ENCODE measurements around the gene UBALD2. TPM values are rescaled to one million over a fixed set of nuclear protein-coding genes. Genes with fewer than 3 reads are reported as not detected.
"Not testable (repeated sequence)": the region's sequence is repeated elsewhere in the genome, so short reads cannot be mapped to it uniquely, and the experiment has no call there.

Gene UBALD2
- total and polyA plus RNA-seq, 2 donors (not counting 1 experiment from before 2014, with no cell fraction given), result 4.1 to 7.3 TPM

DNA sequence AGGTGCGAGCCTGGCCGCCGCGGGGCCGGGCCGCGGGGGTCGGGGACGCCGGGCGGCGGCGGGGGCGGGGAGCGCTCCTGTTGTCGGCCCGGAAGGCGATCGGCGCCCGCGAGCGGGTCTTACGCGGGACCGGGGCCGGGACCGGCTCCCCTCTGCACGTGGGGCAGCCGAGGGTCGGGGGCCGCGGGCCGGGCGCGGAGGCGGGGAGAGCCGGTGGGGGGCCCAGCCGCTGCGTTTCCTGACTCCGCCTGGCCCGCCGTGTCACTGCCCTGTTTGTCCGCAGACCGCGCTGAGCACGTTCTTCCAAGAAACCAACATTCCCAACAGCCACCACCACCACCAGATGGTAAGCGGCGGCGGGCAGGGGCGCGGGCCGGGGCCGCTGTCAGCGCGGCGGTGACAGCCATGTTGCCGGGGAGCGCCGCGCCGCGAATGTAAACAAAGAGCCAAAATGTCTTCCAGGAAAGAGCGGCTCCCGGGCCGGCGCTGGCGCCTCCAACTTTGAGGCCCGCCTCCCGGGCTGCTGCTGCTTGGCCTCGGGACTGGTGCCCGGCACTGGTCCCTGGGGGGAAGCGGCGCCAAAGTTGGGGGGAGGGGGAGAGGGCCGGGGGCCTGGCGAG lies 586 bp downstream of the UBALD2 start:
- H2AFZ ChIP-seq (ENCODE audit: low read length), result no peak overlapping the region
- H3K9me3 ChIP-seq (ENCODE audit: control insufficient read depth, insufficient read depth, low read depth, low read length), result no peaks in the 10 kb centered on the region
- H3K4me3 ChIP-seq (replicated peaks in 1 of 4; ENCODE audit: control extremely low read depth in 1 of 4, insufficient read depth in 1 of 4, low read depth in 3 of 4, low read length in 4 of 4), result peak overlapping the region; percentile 68 to 82 (median 69)
- peak overlapping the region; percentile 75 for H3K27ac ChIP-seq (ENCODE audit: insufficient read depth, low read length)
- DNase-seq (ENCODE audit: low read depth in 2 of 2), result peak; percentile 41 to 47
- H3K9ac ChIP-seq (ENCODE audit: insufficient read depth, low read length), result peak overlapping the region; percentile 91
- H3K4me1 ChIP-seq (ENCODE audit: control insufficient read depth, extremely low read depth, insufficient read depth, low read length), result peaks cover 14% of the 10 kb centered on the region
- no peak overlapping the region for H3K4me2 ChIP-seq (ENCODE audit: extremely low read depth, insufficient read depth, low read length)
- no peaks in the 10 kb centered on the region for H3K27me3 ChIP-seq (ENCODE audit: control insufficient read depth, insufficient read depth, low read length)
- no peaks in the 10 kb centered on the region for H4K20me1 ChIP-seq (ENCODE audit: control insufficient read depth, extremely low read depth, insufficient read depth, low read length)
- peaks cover 8% of the 10 kb centered on the region for H3K36me3 ChIP-seq (ENCODE audit: control insufficient read depth, insufficient read depth, low read length)
- TF ChIP-seq, protein P1, sequence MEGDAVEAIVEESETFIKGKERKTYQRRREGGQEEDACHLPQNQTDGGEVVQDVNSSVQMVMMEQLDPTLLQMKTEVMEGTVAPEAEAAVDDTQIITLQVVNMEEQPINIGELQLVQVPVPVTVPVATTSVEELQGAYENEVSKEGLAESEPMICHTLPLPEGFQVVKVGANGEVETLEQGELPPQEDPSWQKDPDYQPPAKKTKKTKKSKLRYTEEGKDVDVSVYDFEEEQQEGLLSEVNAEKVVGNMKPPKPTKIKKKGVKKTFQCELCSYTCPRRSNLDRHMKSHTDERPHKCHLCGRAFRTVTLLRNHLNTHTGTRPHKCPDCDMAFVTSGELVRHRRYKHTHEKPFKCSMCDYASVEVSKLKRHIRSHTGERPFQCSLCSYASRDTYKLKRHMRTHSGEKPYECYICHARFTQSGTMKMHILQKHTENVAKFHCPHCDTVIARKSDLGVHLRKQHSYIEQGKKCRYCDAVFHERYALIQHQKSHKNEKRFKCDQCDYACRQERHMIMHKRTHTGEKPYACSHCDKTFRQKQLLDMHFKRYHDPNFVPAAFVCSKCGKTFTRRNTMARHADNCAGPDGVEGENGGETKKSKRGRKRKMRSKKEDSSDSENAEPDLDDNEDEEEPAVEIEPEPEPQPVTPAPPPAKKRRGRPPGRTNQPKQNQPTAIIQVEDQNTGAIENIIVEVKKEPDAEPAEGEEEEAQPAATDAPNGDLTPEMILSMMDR (conservative IDR thresholded peaks at IDR 0.05 in 1 of 2, IDR thresholded peaks at IDR 0.05 in 1 of 2; ENCODE audit: low read depth in 1 of 2, low read length in 2 of 2), result no peak
- peaks cover 35% of the 10 kb centered on the region for H3K79me2 ChIP-seq (ENCODE audit: control insufficient read depth, insufficient read depth, low read length)

DNA sequence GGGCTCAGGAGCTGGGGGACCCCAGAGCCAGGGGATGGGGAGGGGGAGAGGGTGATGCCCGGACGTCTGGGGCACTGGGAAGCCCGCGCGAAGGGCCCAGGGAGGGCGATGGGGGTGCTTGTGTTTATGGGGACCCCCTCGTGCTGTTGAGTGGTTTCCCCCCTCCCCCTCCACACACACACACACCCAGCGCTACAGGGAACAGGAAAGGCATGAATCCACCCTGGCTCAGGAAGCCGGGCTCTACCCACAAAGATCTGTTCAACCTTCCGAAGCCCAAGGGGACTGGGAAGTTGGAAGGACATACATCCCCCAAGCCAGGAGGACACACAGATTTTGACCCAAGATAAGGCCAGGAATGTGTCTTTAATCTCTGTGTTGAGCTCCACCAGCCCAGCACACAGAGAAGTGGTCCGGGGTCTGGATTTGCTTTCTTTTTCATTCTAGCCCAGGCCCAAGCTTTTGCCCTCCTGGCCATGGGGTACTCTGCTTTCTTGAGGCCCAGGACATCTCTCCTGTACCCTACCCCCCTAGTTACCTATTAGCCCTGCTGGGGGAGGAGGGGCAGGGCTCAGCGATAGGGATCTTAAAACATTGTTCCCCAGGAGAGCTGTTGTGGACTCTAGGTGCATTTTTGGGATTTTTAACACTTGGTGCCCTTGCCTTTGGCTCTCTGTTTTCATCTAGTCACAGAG lies 1.2 kb downstream of the UBALD2 start:
- H3K4me3 ChIP-seq (replicated peaks in 1 of 4; ENCODE audit: control extremely low read depth in 1 of 4, insufficient read depth in 1 of 4, low read depth in 3 of 4, low read length in 4 of 4), result peak overlapping the region; percentile 68 to 82 (median 69)
- H3K9ac ChIP-seq (ENCODE audit: insufficient read depth, low read length), result peak overlapping the region; percentile 91
- no peaks in the 10 kb centered on the region for H3K9me3 ChIP-seq (ENCODE audit: control insufficient read depth, insufficient read depth, low read depth, low read length)
- H4K20me1 ChIP-seq (ENCODE audit: control insufficient read depth, extremely low read depth, insufficient read depth, low read length), result no peaks in the 10 kb centered on the region
- peak; percentile 32 to 43 for DNase-seq (ENCODE audit: low read depth in 2 of 2)
- no peak overlapping the region for H2AFZ ChIP-seq (ENCODE audit: low read length)
- H3K4me1 ChIP-seq (ENCODE audit: control insufficient read depth, extremely low read depth, insufficient read depth, low read length), result peaks cover 16% of the 10 kb centered on the region
- peak overlapping the region; percentile 75 for H3K27ac ChIP-seq (ENCODE audit: insufficient read depth, low read length)
- peaks cover 9% of the 10 kb centered on the region for H3K36me3 ChIP-seq (ENCODE audit: control insufficient read depth, insufficient read depth, low read length)
- H3K27me3 ChIP-seq (ENCODE audit: control insufficient read depth, insufficient read depth, low read length), result no peaks in the 10 kb centered on the region
- H3K79me2 ChIP-seq (ENCODE audit: control insufficient read depth, insufficient read depth, low read length), result peaks cover 35% of the 10 kb centered on the region
- peak overlapping the region; percentile 95 for H3K4me2 ChIP-seq (ENCODE audit: extremely low read depth, insufficient read depth, low read length)
- TF ChIP-seq, protein P1 (conservative IDR thresholded peaks at IDR 0.05 in 1 of 2, IDR thresholded peaks at IDR 0.05 in 1 of 2; ENCODE audit: low read depth in 1 of 2, low read length in 2 of 2), result no peak
- no peak for TF ChIP-seq EZH2 (IDR thresholded peaks at IDR 0.05; ENCODE audit: low read length, missing control alignments)

DNA sequence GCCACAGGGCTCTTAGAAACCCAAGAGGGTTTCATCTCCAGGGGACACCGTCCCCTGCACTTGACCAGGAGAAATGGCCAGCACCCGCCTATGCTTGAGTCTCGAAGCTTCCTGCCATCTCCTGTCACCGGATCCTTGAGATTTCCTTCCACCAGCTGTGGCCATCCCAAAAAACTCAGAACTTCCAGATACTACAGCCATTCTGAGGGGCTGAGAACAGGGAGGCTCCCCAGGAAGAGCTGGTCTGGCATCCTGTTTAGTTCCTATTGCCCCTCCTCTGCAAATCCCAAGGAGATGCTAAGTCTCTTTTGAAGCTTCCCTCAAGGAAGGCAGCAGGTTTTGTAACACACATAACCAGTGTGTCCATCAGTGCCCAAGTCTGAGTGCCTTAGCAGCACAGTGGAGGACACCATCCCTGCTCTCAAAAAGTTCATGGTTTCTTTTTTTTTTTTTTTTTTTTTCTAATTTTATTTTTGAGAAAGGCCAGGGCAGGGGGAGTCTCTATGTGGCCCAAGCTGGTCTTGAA lies 2.0 kb downstream of the UBALD2 start:
- peaks cover 35% of the 10 kb centered on the region for H3K79me2 ChIP-seq (ENCODE audit: control insufficient read depth, insufficient read depth, low read length)
- H3K36me3 ChIP-seq (ENCODE audit: control insufficient read depth, insufficient read depth, low read length), result peaks cover 9% of the 10 kb centered on the region
- H3K27ac ChIP-seq (ENCODE audit: insufficient read depth, low read length), result peak overlapping the region; percentile 75
- no peak overlapping the region for H2AFZ ChIP-seq (ENCODE audit: low read length)
- DNase-seq (ENCODE audit: low read depth in 2 of 2), result no peak
- H3K4me2 ChIP-seq (ENCODE audit: extremely low read depth, insufficient read depth, low read length), result peak overlapping the region; percentile 95
- H3K4me1 ChIP-seq (ENCODE audit: control insufficient read depth, extremely low read depth, insufficient read depth, low read length), result peaks cover 18% of the 10 kb centered on the region
- H3K9me3 ChIP-seq (ENCODE audit: control insufficient read depth, insufficient read depth, low read depth, low read length), result no peaks in the 10 kb centered on the region
- H3K27me3 ChIP-seq (ENCODE audit: control insufficient read depth, insufficient read depth, low read length), result no peaks in the 10 kb centered on the region
- peak overlapping the region; percentile 68 to 82 (median 69) for H3K4me3 ChIP-seq (replicated peaks in 1 of 4; ENCODE audit: control extremely low read depth in 1 of 4, insufficient read depth in 1 of 4, low read depth in 3 of 4, low read length in 4 of 4)
- TF ChIP-seq, protein P1 (conservative IDR thresholded peaks at IDR 0.05 in 1 of 2, IDR thresholded peaks at IDR 0.05 in 1 of 2; ENCODE audit: low read depth in 1 of 2, low read length in 2 of 2), result no peak
- no peak for TF ChIP-seq EZH2 (IDR thresholded peaks at IDR 0.05; ENCODE audit: low read length, missing control alignments)
- H3K9ac ChIP-seq (ENCODE audit: insufficient read depth, low read length), result no peak overlapping the region
- no peaks in the 10 kb centered on the region for H4K20me1 ChIP-seq (ENCODE audit: control insufficient read depth, extremely low read depth, insufficient read depth, low read length)

DNA sequence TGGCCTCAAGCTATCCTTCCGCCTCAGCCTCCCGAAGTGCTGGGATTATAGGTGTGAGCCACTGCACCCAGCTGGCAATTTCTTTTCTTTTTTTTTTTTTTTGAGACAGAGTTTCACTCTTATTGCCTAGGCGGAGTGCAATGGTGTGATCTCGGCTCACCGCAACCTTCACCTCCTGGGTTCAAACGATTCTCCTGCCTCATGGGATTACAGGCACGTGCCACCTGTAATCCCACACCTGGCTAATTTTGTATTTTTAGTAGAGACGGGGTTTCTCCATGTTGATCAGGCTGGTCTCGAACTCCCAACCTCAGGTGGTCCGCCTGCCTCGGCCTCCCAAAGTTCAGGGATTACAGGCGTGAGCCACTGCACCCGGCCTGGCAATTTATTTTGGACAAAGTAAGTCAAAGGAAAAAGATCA lies 2.4 kb downstream of the UBALD2 start:
- DNase-seq (ENCODE audit: low read depth in 2 of 2); H3K4me3 ChIP-seq (replicated peaks in 1 of 4; ENCODE audit: control extremely low read depth in 1 of 4, insufficient read depth in 1 of 4, low read depth in 3 of 4, low read length in 4 of 4); H3K36me3 ChIP-seq (ENCODE audit: control insufficient read depth, insufficient read depth, low read length); H3K9me3 ChIP-seq (ENCODE audit: control insufficient read depth, insufficient read depth, low read depth, low read length); H3K9ac ChIP-seq (ENCODE audit: insufficient read depth, low read length); H2AFZ ChIP-seq (ENCODE audit: low read length); H4K20me1 ChIP-seq (ENCODE audit: control insufficient read depth, extremely low read depth, insufficient read depth, low read length); H3K27me3 ChIP-seq (ENCODE audit: control insufficient read depth, insufficient read depth, low read length); H3K4me2 ChIP-seq (ENCODE audit: extremely low read depth, insufficient read depth, low read length): not testable (repeated sequence)
- peaks cover 35% of the 10 kb centered on the region for H3K79me2 ChIP-seq (ENCODE audit: control insufficient read depth, insufficient read depth, low read length)
- peaks cover 18% of the 10 kb centered on the region for H3K4me1 ChIP-seq (ENCODE audit: control insufficient read depth, extremely low read depth, insufficient read depth, low read length)
- peak overlapping the region; percentile 67 for H3K27ac ChIP-seq (ENCODE audit: insufficient read depth, low read length)
